Activated CD4-positive, alpha-beta T cell treated with anti-CD3 and anti-CD28 coated beads for 36 hours (primary cell): ENCODE measurements around the gene VPREB1. TPM values are rescaled to one million over a fixed set of nuclear protein-coding genes. Genes with fewer than 3 reads are reported as not detected.
A peak's percentile ranks its signal among the peaks of the same experiment; 100 is the strongest.

Experiments
- ATAC-seq: fragments of 200-7000 bp; cut with Tn5 transposase; one replicate; pipeline ENCODE4 v1.10.0; 2021; ENCODE audit warnings: mild to moderate bottlenecking, moderate library complexity
- CTCF ChIA-PET: fragments of 350-600 bp; sonication (Branson Sonifier 250); formaldehyde crosslinking; loops from one replicate; lab custom pipeline; 2021; ENCODE audit warnings: antibody characterized with exemption; lab: Charles Lee
- POLR2A ChIA-PET: fragments of 350-600 bp; sonication (Branson Sonifier 250); formaldehyde crosslinking; loops from one replicate; lab custom pipeline; 2021; ENCODE audit warnings: antibody characterized with exemption, inconsistent platforms; lab: Charles Lee
- DNase-seq: peaks from one replicate; pipeline ENCODE4 v3.0.0-alpha.2; 2020
- H3K27ac Mint-ChIP-seq: one replicate; pipeline ENCODE4 v1.8.0; 2021; ENCODE audit warnings: mixed read lengths
- H3K27me3 Mint-ChIP-seq: one replicate; pipeline ENCODE4 v1.8.0; 2021; ENCODE audit warnings: mixed read lengths
- H3K36me3 Mint-ChIP-seq: one replicate; pipeline ENCODE4 v1.8.0; 2021; ENCODE audit warnings: low read depth, mixed read lengths
- H3K4me1 Mint-ChIP-seq: one replicate; pipeline ENCODE4 v1.8.0; 2021; ENCODE audit warnings: mixed read lengths
- H3K4me3 Mint-ChIP-seq: one replicate; pipeline ENCODE4 v1.8.0; 2021; ENCODE audit warnings: mild to moderate bottlenecking, moderate library complexity, mixed read lengths
- H3K9me3 Mint-ChIP-seq: one replicate; pipeline ENCODE4 v1.8.0; 2021; ENCODE audit warnings: low read depth, mixed read lengths
- intact Hi-C, 2 experiments: fragments of 100-400 bp; cut with DNase I in 1 of 2; cut with micrococcal nuclease in 1 of 2; formaldehyde crosslinking; loops; one replicate each; pipeline versions ENCODE4 v1.14.2 to v1.15.1; 2022 to 2024; cut with DNase I, micrococcal nuclease
- total RNA-seq, 2 experiments: library from RNA; stranded (reverse); gene quantifications; one replicate each; pipeline ENCODE4 v1.2.3, GENCODE V29; 2021

The VPREB1 gene
- not detected for total RNA-seq

DNA sequence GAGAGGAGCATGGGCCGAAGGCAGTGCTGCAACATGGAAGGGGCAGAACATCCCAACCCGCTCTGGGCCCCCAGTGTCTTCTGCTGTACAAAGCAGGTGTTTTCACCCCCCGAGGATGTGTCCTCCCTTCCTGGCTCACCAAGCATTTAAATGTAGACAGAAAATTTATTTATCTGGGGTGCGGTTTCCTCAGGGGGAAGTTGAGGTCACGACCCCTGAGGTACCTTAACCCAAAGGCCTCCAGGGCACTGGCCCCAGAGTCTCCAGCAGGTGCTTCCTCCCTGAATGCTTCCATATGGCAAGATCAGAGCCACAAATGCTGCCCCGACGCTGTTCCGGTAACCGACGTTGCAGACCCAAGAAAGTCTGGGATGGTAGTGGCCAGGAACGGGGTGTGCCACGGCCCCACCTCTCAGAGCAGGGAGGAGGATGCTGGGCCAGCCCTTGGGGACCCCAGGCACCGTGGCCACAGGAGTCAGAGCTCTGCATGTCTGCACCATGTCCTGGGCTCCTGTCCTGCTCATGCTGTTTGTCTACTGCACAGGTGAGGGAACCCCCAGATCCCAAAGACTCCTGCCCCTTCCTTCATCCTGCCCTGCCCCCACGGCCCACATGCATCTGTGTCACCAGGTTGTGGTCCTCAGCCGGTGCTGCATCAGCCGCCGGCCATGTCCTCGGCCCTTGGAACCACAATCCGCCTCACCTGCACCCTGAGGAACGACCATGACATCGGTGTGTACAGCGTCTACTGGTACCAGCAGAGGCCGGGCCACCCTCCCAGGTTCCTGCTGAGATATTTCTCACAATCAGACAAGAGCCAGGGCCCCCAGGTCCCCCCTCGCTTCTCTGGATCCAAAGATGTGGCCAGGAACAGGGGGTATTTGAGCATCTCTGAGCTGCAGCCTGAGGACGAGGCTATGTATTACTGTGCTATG, at the start of gene VPREB1:
TSS of gene VPREB1 (plus strand) at position 471 of the 935 bp plus-strand sequence. CDS start at position 499, 28 bp downstream.
- intact Hi-C loops = no loop called here
- peaks cover 9% of the 10 kb centered on the region for H3K27me3 Mint-ChIP-seq
- H3K27ac Mint-ChIP-seq = no peak within 1 kb of the TSS

GRCh38 chr22:22194931-22195264, 49.7 kb upstream of the VPREB1 start:
- no peaks in the 10 kb centered on the region for H3K9me3 Mint-ChIP-seq
- H3K4me3 Mint-ChIP-seq = no peak overlapping the region
- POLR2A ChIA-PET = no interaction called here
- no peak for DNase-seq
- intact Hi-C loops = loop anchor here in 1 of 2 experiments (2.0 kb wide), 1 partner anchor 38 kb away; no protein-coding TSS in a partner anchor
- no peaks in the 10 kb centered on the region for H3K36me3 Mint-ChIP-seq
- CTCF ChIA-PET = interaction anchor here (0.6 to 3.9 kb wide), 8 partner anchors 10 to 494 kb away, joined by 3 to 55 read pairs (median 8); no protein-coding TSS in a partner anchor
- ATAC-seq = no peak
- H3K27ac Mint-ChIP-seq = no peak overlapping the region
- H3K4me1 Mint-ChIP-seq = no peaks in the 10 kb centered on the region
- peaks cover 18% of the 10 kb centered on the region for H3K27me3 Mint-ChIP-seq

More for the DNA sequence above, at the start of gene VPREB1:
- no peak for ATAC-seq
- DNase-seq = no peak
- POLR2A ChIA-PET = no interaction called here
- H3K4me1 Mint-ChIP-seq = peaks cover 16% of the 10 kb centered on the region
- CTCF ChIA-PET = interaction anchor here (0.6 to 15.8 kb wide), 2 partner anchors 9 to 37 kb away, joined by 3 to 313 read pairs; no protein-coding TSS in a partner anchor
- H3K36me3 Mint-ChIP-seq = no peaks in the 10 kb centered on the region
- no peak within 1 kb of the TSS for H3K4me3 Mint-ChIP-seq
- H3K9me3 Mint-ChIP-seq = no peaks in the 10 kb centered on the region

DNA sequence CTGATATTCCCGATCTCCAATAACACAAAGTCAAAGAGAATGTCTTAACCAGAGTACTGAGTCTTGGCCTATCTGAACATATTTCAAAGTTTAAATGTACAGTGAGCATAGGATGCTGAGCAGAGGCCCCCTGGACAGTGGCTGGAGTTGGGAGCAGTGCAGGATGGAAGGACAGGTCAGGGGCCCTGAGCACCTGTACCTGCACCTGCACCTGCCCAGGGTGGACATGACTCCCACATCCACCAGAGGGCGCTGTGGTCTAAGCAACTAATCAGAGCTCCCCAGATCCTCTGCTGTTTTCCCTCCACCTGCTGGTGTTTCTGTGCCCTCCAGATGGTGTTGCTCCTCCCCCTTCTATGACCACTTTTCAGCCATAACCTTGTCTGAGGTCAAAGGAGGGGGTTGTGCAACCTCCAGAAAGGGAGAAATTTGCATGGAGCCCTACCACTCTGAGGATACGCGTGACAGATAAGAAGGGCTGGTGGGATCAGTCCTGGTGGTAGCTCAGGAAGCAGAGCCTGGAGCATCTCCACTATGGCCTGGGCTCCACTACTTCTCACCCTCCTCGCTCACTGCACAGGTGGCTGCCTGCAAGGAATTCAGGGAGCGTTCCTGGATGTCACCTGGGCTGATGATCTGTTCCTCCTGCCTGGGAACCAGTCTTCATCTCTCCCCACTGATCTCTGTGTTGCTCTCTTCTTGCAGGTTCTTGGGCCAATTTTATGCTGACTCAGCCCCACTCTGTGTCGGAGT, 49.1 kb upstream of the VPREB1 start:
- DNase-seq = peak; percentile 92
- no peaks in the 10 kb centered on the region for H3K9me3 Mint-ChIP-seq
- H3K36me3 Mint-ChIP-seq = no peaks in the 10 kb centered on the region
- ChIA-PET CTCF (interaction anchor here (0.6 to 3.9 kb wide), 12 partner anchors 9 to 494 kb away, joined by 3 to 55 read pairs (median 5); no protein-coding TSS in a partner anchor), POLR2A (no interaction called here)
- ATAC-seq = peak; percentile 94
- H3K4me3 Mint-ChIP-seq = no peak overlapping the region
- intact Hi-C loops = loop anchor here in 1 of 2 experiments (2.0 kb wide), 1 partner anchor 39 kb away; no protein-coding TSS in a partner anchor
- H3K27me3 Mint-ChIP-seq = peaks cover 13% of the 10 kb centered on the region
- no peaks in the 10 kb centered on the region for H3K4me1 Mint-ChIP-seq
- H3K27ac Mint-ChIP-seq = no peak overlapping the region

- no peak overlapping the region for H3K27ac Mint-ChIP-seq
- H3K4me3 Mint-ChIP-seq = no peak overlapping the region
- H3K4me1 Mint-ChIP-seq = no peaks in the 10 kb centered on the region
- DNase-seq = no peak
- intact Hi-C loops = no loop called here
- no peaks in the 10 kb centered on the region for H3K36me3 Mint-ChIP-seq
- peaks cover 10% of the 10 kb centered on the region for H3K27me3 Mint-ChIP-seq
- no peaks in the 10 kb centered on the region for H3K9me3 Mint-ChIP-seq
- CTCF ChIA-PET = interaction anchor here (0.7 to 3.9 kb wide), 14 partner anchors 9 to 197 kb away, joined by 3 to 55 read pairs (median 5); no protein-coding TSS in a partner anchor
- POLR2A ChIA-PET = no interaction called here
- ATAC-seq = no peak
These were observed 48.5 kb upstream of the VPREB1 start for GRCh38 chr22:22196018-22196533.

DNA sequence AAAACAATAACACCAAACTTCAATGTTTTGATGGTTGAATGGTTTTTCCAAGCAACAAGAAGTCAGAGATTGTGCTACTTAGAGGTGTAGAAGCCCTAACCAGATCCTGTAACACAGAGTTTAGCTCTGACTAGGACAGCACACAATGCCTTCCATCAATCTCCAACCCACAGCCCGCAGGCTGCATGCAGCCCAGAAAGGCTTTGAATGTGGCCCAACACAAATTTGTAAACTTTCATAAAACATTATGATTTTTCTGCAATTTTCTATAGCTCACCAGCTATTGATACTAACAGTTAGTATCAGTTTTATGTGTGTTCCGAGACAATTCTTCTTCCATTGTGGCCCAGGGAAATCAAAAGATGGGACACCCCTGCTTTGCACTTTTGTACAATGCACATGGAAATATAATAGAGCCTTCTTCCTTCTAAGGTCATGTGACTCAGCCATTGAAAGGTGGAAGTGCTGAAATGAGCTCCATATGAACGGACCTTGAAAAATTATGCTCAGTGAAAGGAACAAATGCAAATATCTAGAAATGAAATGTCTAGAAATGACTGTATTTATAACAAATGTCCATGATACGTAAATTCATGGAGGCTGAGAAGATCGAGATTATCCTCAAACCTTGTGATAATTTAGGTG, 47.6 kb upstream of the VPREB1 start:
- ATAC-seq (no peak), DNase-seq (no peak)
- POLR2A ChIA-PET = no interaction called here
- no peak overlapping the region for H3K4me3 Mint-ChIP-seq
- H3K4me1 Mint-ChIP-seq = no peaks in the 10 kb centered on the region
- no peak overlapping the region for H3K27ac Mint-ChIP-seq
- CTCF ChIA-PET = interaction anchor here (0.6 to 3.9 kb wide), 11 partner anchors 9 to 178 kb away, joined by 3 to 55 read pairs (median 4); no protein-coding TSS in a partner anchor
- no peaks in the 10 kb centered on the region for H3K36me3 Mint-ChIP-seq
- no peaks in the 10 kb centered on the region for H3K9me3 Mint-ChIP-seq
- H3K27me3 Mint-ChIP-seq = peaks cover 7% of the 10 kb centered on the region
- intact Hi-C loops = no loop called here

GRCh38 chr22:22197993-22198402, 46.6 kb upstream of the VPREB1 start:
- no peak for DNase-seq
- no peak overlapping the region for H3K27ac Mint-ChIP-seq
- intact Hi-C loops = no loop called here
- no peak for ATAC-seq
- POLR2A ChIA-PET = no interaction called here
- H3K27me3 Mint-ChIP-seq = peaks cover 4% of the 10 kb centered on the region
- H3K36me3 Mint-ChIP-seq = no peaks in the 10 kb centered on the region
- no peak overlapping the region for H3K4me3 Mint-ChIP-seq
- CTCF ChIA-PET = interaction anchor here (1.0 to 3.9 kb wide), 7 partner anchors 10 to 177 kb away, joined by 3 to 55 read pairs (median 5); no protein-coding TSS in a partner anchor
- no peaks in the 10 kb centered on the region for H3K4me1 Mint-ChIP-seq
- H3K9me3 Mint-ChIP-seq = no peaks in the 10 kb centered on the region

- CTCF ChIA-PET = interaction anchor here (0.6 to 3.9 kb wide), 5 partner anchors 14 to 180 kb away, joined by 3 to 55 read pairs (median 4); no protein-coding TSS in a partner anchor
These were observed 45.8 kb upstream of the VPREB1 start for GRCh38 chr22:22198751-22199150.

DNA sequence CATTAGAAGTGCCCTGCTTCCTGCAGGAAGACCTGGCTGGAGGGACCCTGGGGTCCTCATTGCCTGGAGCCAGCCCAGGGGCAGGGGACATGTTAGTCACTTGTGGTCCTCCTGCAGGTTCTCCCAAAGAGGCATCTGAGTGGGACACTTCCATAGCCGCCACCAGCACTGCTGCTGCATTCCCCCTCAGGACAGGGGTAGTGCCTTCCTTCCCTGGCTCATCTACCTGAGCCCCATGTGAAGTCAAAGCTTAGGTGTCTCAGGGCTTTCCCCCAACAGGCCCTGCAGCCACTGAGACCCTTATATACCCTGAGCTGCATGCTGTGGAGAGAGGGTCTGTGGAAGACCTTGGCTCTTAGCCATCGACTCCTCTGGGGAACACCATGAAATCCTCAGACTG, 45.0 kb upstream of the VPREB1 start:
- ChIA-PET CTCF (interaction anchor here (0.7 to 16.0 kb wide), 6 partner anchors 12 to 142 kb away, joined by 3 to 313 read pairs (median 14); partner anchors contain the start of gene VPREB1), POLR2A (no interaction called here)
- no peaks in the 10 kb centered on the region for H3K9me3 Mint-ChIP-seq
- H3K36me3 Mint-ChIP-seq = no peaks in the 10 kb centered on the region
- H3K4me1 Mint-ChIP-seq = no peaks in the 10 kb centered on the region
- intact Hi-C loops = loop anchor here in 1 of 2 experiments (10.0 kb wide), 1 partner anchor 125 kb away; no protein-coding TSS in a partner anchor
- no peak overlapping the region for H3K27ac Mint-ChIP-seq
- H3K4me3 Mint-ChIP-seq = no peak overlapping the region
- ATAC-seq (no peak), DNase-seq (no peak)
- peaks cover 4% of the 10 kb centered on the region for H3K27me3 Mint-ChIP-seq

More at GRCh38 chr22:22198751-22199150, 45.8 kb upstream of the VPREB1 start:
- Mint-ChIP-seq H3K4me1 (no peaks in the 10 kb centered on the region), H3K9me3 (no peaks in the 10 kb centered on the region), H3K27me3 (peaks cover 4% of the 10 kb centered on the region), H3K4me3 (no peak overlapping the region), H3K27ac (no peak overlapping the region), H3K36me3 (no peaks in the 10 kb centered on the region)
- DNase-seq (no peak), ATAC-seq (no peak)
- POLR2A ChIA-PET = no interaction called here
- intact Hi-C loops = no loop called here

DNA sequence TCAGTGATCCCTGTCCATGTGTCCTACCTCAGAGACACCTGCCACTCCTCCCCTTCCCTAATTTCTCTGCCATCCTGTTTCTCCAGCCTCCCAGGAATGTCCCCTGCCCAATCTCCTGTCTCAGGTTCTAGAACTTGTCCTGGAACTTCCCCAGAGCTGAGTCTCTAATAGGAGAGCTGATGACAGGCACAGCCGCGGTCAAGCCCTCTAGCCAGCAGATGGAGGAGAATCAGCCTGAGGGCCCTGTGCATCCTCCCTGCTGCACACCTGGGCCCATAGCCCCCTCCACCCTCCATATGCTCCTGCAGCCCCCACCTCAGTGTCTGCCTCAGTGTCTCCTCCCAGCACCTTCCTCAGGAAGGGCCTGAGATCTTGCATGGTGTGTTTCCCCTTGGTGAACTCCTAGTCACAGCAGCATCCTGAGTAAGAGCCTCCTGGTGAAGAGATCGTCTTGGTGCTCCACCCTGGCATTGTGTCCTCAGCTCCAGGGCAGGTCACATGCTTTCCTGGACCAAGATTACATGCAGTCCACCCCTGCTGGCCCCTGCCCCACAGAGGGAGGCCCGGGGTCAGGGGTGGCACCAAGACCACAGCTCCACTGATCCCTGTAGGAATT, 43.9 kb upstream of the VPREB1 start:
- Mint-ChIP-seq H3K27me3 (peaks cover 4% of the 10 kb centered on the region), H3K36me3 (no peaks in the 10 kb centered on the region), H3K4me3 (no peak overlapping the region), H3K4me1 (no peaks in the 10 kb centered on the region), H3K27ac (no peak overlapping the region), H3K9me3 (no peaks in the 10 kb centered on the region)
- DNase-seq = no peak
- ChIA-PET POLR2A (interaction anchor here (1.0 kb wide), 1 partner anchor 10 kb away, joined by 3 read pairs; no protein-coding TSS in a partner anchor), CTCF (interaction anchor here (0.6 to 16.0 kb wide), 17 partner anchors 10 to 201 kb away, joined by 3 to 313 read pairs (median 5); partner anchors contain the start of gene VPREB1)
- intact Hi-C loops = loop anchor here in 1 of 2 experiments (10.0 kb wide), 1 partner anchor 124 kb away; no protein-coding TSS in a partner anchor
- no peak for ATAC-seq
